ENCODE measurements around the gene FBXL7.

The FBXL7 gene

GRCh38 chr5:15902066-15902465 lies 402.1 kb downstream of the FBXL7 start:
- Mint-ChIP-seq H3K27ac (no peak overlapping the region), H3K36me3 (no peaks in the 10 kb centered on the region)

DNA sequence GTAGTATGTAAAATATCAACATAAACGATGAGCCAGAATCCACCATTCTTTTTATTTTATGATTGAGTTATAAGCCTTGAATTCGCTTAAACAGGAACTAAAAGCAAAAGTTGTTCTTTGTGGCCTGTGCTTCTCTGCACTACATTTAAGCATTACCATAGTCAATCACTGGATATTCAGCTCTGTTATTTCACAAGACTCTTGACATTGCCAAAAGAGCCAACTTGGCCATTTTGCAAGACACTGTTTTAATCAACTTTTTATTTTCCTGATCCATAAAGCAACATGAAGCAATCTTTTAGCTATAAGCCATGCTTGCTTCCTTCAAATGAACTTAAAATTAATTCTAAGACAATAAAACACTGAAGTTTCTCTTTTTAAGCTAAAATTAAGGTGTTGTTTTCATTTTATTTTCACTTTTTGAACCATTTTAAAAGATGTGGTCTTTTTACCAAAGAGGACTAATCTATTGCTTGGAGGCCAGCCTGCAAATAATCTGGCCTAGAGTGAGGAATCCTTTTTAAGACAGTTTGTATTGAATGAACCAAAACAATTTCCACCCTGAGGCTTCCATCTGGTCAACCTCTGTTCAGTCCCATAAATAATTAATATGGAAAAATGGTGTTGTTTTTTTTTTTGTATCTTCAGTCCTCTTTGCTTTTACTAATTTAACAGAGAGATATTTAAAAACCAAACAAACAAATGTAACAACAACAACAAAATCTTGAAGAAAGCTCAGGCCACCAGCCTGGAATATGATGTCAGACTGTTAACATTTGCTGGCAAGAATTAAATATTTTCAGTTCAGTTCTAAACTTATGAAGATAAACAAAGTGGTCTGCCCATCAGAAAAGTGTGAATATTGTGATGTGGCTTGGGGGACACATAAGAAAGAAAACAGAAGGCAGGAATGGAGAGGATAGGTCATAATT lies 405.2 kb downstream of the FBXL7 start:
- H3K27ac Mint-ChIP-seq, result no peak overlapping the region

More at GRCh38 chr5:15902066-15902465, 402.1 kb downstream of the FBXL7 start:
- no peaks in the 10 kb centered on the region for H3K4me1 Mint-ChIP-seq
- H3K27me3 Mint-ChIP-seq, result no peaks in the 10 kb centered on the region
- H3K9me3 Mint-ChIP-seq, result no peaks in the 10 kb centered on the region
- no peak overlapping the region for H3K4me3 Mint-ChIP-seq

GRCh38 chr5:15914638-15915037 lies 414.7 kb downstream of the FBXL7 start:
- H3K9me3 Mint-ChIP-seq, result no peaks in the 10 kb centered on the region
- no peak overlapping the region for H3K4me3 Mint-ChIP-seq
- H3K36me3 Mint-ChIP-seq, result no peaks in the 10 kb centered on the region
- no peaks in the 10 kb centered on the region for H3K4me1 Mint-ChIP-seq
- H3K27me3 Mint-ChIP-seq, result no peaks in the 10 kb centered on the region
- no peak overlapping the region for H3K27ac Mint-ChIP-seq

More for the DNA sequence above, 405.2 kb downstream of the FBXL7 start:
- Mint-ChIP-seq H3K36me3 (no peaks in the 10 kb centered on the region), H3K4me3 (no peak overlapping the region), H3K4me1 (no peaks in the 10 kb centered on the region), H3K27me3 (no peaks in the 10 kb centered on the region), H3K9me3 (no peaks in the 10 kb centered on the region)

DNA sequence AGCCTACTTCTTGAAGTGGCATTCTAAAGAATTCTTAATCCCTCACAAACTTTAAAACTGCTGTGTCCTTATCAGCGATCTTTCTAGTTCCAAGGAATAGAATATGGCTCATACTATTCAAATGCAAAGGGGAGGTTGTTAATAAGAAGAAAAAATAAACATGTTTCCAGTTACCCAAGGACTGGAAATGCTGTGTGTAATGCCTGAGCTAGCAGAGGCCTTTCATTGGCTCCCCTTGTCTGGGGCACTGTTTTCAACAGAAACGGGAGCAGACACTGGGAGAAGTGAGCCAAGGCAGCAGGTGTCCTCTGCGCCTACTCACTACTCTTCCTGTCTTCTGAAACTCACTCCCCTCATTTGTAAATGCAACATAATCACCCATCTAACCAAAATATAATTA lies 426.6 kb downstream of the FBXL7 start:
- no peaks in the 10 kb centered on the region for H3K4me1 Mint-ChIP-seq
- no peak overlapping the region for H3K4me3 Mint-ChIP-seq
- H3K36me3 Mint-ChIP-seq, result no peaks in the 10 kb centered on the region
- no peaks in the 10 kb centered on the region for H3K27me3 Mint-ChIP-seq
- H3K9me3 Mint-ChIP-seq, result peaks cover under 1% of the 10 kb centered on the region
- no peak overlapping the region for H3K27ac Mint-ChIP-seq

GRCh38 chr5:15927710-15928380 lies 427.9 kb downstream of the FBXL7 start:
- H3K4me1 Mint-ChIP-seq, result no peaks in the 10 kb centered on the region
- H3K27me3 Mint-ChIP-seq, result no peaks in the 10 kb centered on the region
- no peak overlapping the region for H3K27ac Mint-ChIP-seq
- no peak overlapping the region for H3K4me3 Mint-ChIP-seq
- no peaks in the 10 kb centered on the region for H3K36me3 Mint-ChIP-seq
- no peaks in the 10 kb centered on the region for H3K9me3 Mint-ChIP-seq

GRCh38 chr5:15929611-15930263 lies 429.8 kb downstream of the FBXL7 start:
- Mint-ChIP-seq H3K9me3 (no peaks in the 10 kb centered on the region), H3K27ac (no peak overlapping the region), H3K4me3 (no peak overlapping the region), H3K4me1 (no peaks in the 10 kb centered on the region), H3K36me3 (no peaks in the 10 kb centered on the region), H3K27me3 (no peaks in the 10 kb centered on the region)

GRCh38 chr5:15932066-15932465 lies 432.1 kb downstream of the FBXL7 start:
- Mint-ChIP-seq H3K9me3 (no peaks in the 10 kb centered on the region), H3K36me3 (no peaks in the 10 kb centered on the region), H3K27ac (no peak overlapping the region), H3K4me1 (no peaks in the 10 kb centered on the region), H3K4me3 (no peak overlapping the region), H3K27me3 (no peaks in the 10 kb centered on the region)

- Mint-ChIP-seq H3K9me3 (no peaks in the 10 kb centered on the region), H3K27me3 (no peaks in the 10 kb centered on the region), H3K27ac (no peak overlapping the region), H3K4me1 (no peaks in the 10 kb centered on the region), H3K36me3 (no peaks in the 10 kb centered on the region), H3K4me3 (no peak overlapping the region)
Measured at GRCh38 chr5:15933259-15934207, 433.6 kb downstream of the FBXL7 start.

GRCh38 chr5:15936505-15937245 lies 436.7 kb downstream of the FBXL7 start:
- H3K27me3 Mint-ChIP-seq, result no peaks in the 10 kb centered on the region
- H3K4me1 Mint-ChIP-seq, result no peaks in the 10 kb centered on the region
- no peaks in the 10 kb centered on the region for H3K36me3 Mint-ChIP-seq
- no peak overlapping the region for H3K27ac Mint-ChIP-seq
- H3K9me3 Mint-ChIP-seq, result no peaks in the 10 kb centered on the region
- H3K4me3 Mint-ChIP-seq, result no peak overlapping the region

DNA sequence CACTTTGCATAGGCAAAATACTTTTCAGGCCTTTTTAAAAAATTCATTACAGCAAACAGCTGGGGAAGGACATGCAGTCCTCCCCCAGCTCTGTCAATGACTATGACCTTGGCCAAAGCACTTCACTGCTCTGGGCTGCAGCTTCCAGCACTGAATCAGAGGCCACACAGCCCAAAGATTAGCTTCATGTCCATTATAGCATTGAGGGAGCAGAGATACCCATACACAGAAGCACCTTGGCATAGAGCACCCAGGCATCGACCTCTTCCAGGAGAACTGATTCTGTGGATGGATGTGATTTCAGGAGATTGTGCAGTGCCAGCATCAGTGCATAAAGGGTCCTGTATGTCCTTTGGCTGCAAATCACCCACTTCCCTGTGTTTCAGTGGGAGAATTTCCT lies 437.7 kb downstream of the FBXL7 start:
- Mint-ChIP-seq H3K36me3 (no peaks in the 10 kb centered on the region), H3K4me3 (no peak overlapping the region), H3K27ac (no peak overlapping the region), H3K27me3 (no peaks in the 10 kb centered on the region), H3K9me3 (no peaks in the 10 kb centered on the region), H3K4me1 (no peaks in the 10 kb centered on the region)

- no peak overlapping the region for H3K27ac Mint-ChIP-seq
- no peaks in the 10 kb centered on the region for H3K27me3 Mint-ChIP-seq
- H3K4me1 Mint-ChIP-seq, result no peaks in the 10 kb centered on the region
Measured at GRCh38 chr5:15938186-15938585, 438.2 kb downstream of the FBXL7 start.

GRCh38 chr5:15938961-15939360 lies 439.0 kb downstream of the FBXL7 start:
- Mint-ChIP-seq H3K27me3 (no peaks in the 10 kb centered on the region), H3K4me1 (no peaks in the 10 kb centered on the region), H3K9me3 (no peaks in the 10 kb centered on the region), H3K27ac (no peak overlapping the region), H3K36me3 (no peaks in the 10 kb centered on the region), H3K4me3 (no peak overlapping the region)

More at GRCh38 chr5:15938186-15938585, 438.2 kb downstream of the FBXL7 start:
- Mint-ChIP-seq H3K36me3 (no peaks in the 10 kb centered on the region), H3K9me3 (no peaks in the 10 kb centered on the region), H3K4me3 (no peak overlapping the region)

GRCh38 chr5:15940905-15941304 lies 440.9 kb downstream of the FBXL7 start:
- Mint-ChIP-seq H3K4me1 (no peaks in the 10 kb centered on the region), H3K27me3 (no peaks in the 10 kb centered on the region), H3K36me3 (no peaks in the 10 kb centered on the region), H3K9me3 (no peaks in the 10 kb centered on the region), H3K27ac (no peak overlapping the region), H3K4me3 (no peak overlapping the region)

- Mint-ChIP-seq H3K27ac (no peak overlapping the region), H3K36me3 (no peaks in the 10 kb centered on the region), H3K27me3 (no peaks in the 10 kb centered on the region), H3K4me1 (no peaks in the 10 kb centered on the region), H3K4me3 (no peak overlapping the region), H3K9me3 (peaks cover 5% of the 10 kb centered on the region)
Measured at GRCh38 chr5:15943487-15943886, 443.5 kb downstream of the FBXL7 start.
